Natural killer cell treated with Interleukin-12 subunit alpha and Interleukin-12 subunit beta and Interleukin-15 and Interleukin-18, amount 100 ng/mL, for 72 hours (primary cell): Measurements from ENCODE around the gene TOE1. TPM values are rescaled to one million over a fixed set of nuclear protein-coding genes. Genes with fewer than 3 reads are reported as not detected.
A peak's percentile ranks its signal among the peaks of the same experiment; 100 is the strongest.
"Not testable (repeated sequence)": the region's sequence is repeated elsewhere in the genome, so short reads cannot be mapped to it uniquely, and the experiment has no call there.

ENCODE experiments used
- ATAC-seq, 2 donors: fragments of 150-1000 bp; cut with Tn5 transposase in 1 of 2; sonication (Bioruptor Pico), chemical (Tn5 transposase) in 1 of 2; 2 replicates each; pipeline ENCODE4 v1.10.0; 2021
- DNase-seq: peaks from one replicate; pipeline ENCODE4 v3.0.0; 2022; ENCODE audit warnings: low spot score
- H3K27ac Mint-ChIP-seq, 2 donors: 1 replicate in 1 of 2; 2 replicates in 1 of 2; pipeline ENCODE4 v1.8.0; 2022; ENCODE audit warnings: mixed read lengths in 2 of 2, mild to moderate bottlenecking in 1 of 2, moderate library complexity in 1 of 2
- H3K27me3 Mint-ChIP-seq, 2 donors: 1 replicate in 1 of 2; 2 replicates in 1 of 2; pipeline ENCODE4 v1.8.0; 2022; ENCODE audit warnings: mixed read lengths in 2 of 2
- H3K36me3 Mint-ChIP-seq: one replicate; pipeline ENCODE4 v1.8.0; 2022; ENCODE audit warnings: mixed read lengths
- H3K4me1 Mint-ChIP-seq, 2 donors: 1 replicate in 1 of 2; 2 replicates in 1 of 2; pipeline ENCODE4 v1.8.0; 2022; ENCODE audit warnings: low read depth in 2 of 2, mixed read lengths in 2 of 2, mild to moderate bottlenecking in 1 of 2
- H3K4me3 Mint-ChIP-seq: one replicate; pipeline ENCODE4 v1.8.0; 2022; ENCODE audit warnings: mixed read lengths
- H3K9me3 Mint-ChIP-seq: 2 replicates; pipeline ENCODE4 v1.8.0; 2022; ENCODE audit warnings: mixed read lengths
- total RNA-seq, 2 donors: library from RNA; stranded (reverse); gene quantifications; one replicate each; pipeline ENCODE4 v1.2.3, GENCODE V29; 2022

The TOE1 gene
- total RNA-seq = 10 to 100 TPM; 29.8 to 43.6 TPM

GRCh38 chr1:45339789-45340558, at the start of gene TOE1, which contains the start of gene MUTYH:
Gene TOE1 (plus strand): TSS chr1:45340170. CDS start chr1:45340253, 83 bp downstream.
Gene MUTYH (minus strand): TSS chr1:45340440. CDS start chr1:45334505, 5,935 bp downstream.
- DNase-seq = peak; percentile 98
- no peaks in the 10 kb centered on the region for H3K9me3 Mint-ChIP-seq
- H3K27ac Mint-ChIP-seq = peak within 1 kb of the TSS; percentile 96 to 100
- H3K4me1 Mint-ChIP-seq = peaks cover 43% of the 10 kb centered on the region in 2 donors
- H3K27me3 Mint-ChIP-seq = no peaks in the 10 kb centered on the region
- peak within 1 kb of the TSS; percentile 99 for H3K4me3 Mint-ChIP-seq
- ATAC-seq = peak; percentile 93 to 95
- H3K36me3 Mint-ChIP-seq = peaks cover 24% of the 10 kb centered on the region

GRCh38 chr1:45291002-45291401, 49.0 kb upstream of the TOE1 start:
- H3K9me3 Mint-ChIP-seq = not testable (repeated sequence)

DNA sequence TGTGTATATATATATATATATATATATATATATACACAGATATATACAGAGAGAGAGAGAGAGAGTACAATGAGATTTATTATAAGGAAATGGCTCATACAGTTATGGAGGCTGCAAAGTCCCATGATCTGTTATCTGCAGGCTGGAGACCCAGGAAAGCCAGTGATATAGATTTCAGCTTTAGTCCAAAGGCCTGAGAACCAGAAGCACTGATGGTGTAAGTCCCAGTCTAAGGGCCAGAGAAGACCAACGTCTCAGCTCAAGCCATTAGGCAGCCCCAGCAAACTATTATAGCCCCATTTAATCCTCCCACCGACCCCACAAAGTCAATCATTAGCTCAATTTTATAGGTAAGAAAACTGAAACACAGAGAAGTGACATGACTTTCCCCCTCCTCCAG, 48.3 kb upstream of the TOE1 start:
- H3K27ac Mint-ChIP-seq = no peak overlapping the region
- no peaks in the 10 kb centered on the region for H3K9me3 Mint-ChIP-seq
- H3K36me3 Mint-ChIP-seq = no peaks in the 10 kb centered on the region
- H3K27me3 Mint-ChIP-seq = peaks cover 4 to 11% of the 10 kb centered on the region in 2 donors
- ATAC-seq (no peak), DNase-seq (no peak)
- no peaks in the 10 kb centered on the region for H3K4me1 Mint-ChIP-seq
- H3K4me3 Mint-ChIP-seq = no peak overlapping the region

More at GRCh38 chr1:45291002-45291401, 49.0 kb upstream of the TOE1 start:
- ATAC-seq, H3K36me3 Mint-ChIP-seq, H3K4me1 Mint-ChIP-seq, DNase-seq, H3K27ac Mint-ChIP-seq, H3K4me3 Mint-ChIP-seq: not testable (repeated sequence)
- H3K27me3 Mint-ChIP-seq = peaks cover 4 to 15% of the 10 kb centered on the region in 2 donors

- no peaks in the 10 kb centered on the region for H3K4me1 Mint-ChIP-seq
- no peaks in the 10 kb centered on the region for H3K36me3 Mint-ChIP-seq
- ATAC-seq (no peak), DNase-seq (no peak)
- H3K27me3 Mint-ChIP-seq = no peaks in the 10 kb centered on the region
- no peaks in the 10 kb centered on the region for H3K9me3 Mint-ChIP-seq
- no peak overlapping the region for H3K27ac Mint-ChIP-seq
- no peak overlapping the region for H3K4me3 Mint-ChIP-seq
These were observed 42.2 kb upstream of the TOE1 start for GRCh38 chr1:45297666-45298356.

- DNase-seq = no peak
- H3K9me3 Mint-ChIP-seq = no peaks in the 10 kb centered on the region
- peaks cover 3 to 4% of the 10 kb centered on the region in 2 donors for H3K4me1 Mint-ChIP-seq
- no peak for ATAC-seq
- H3K27ac Mint-ChIP-seq = no peak overlapping the region
- no peaks in the 10 kb centered on the region for H3K36me3 Mint-ChIP-seq
- H3K4me3 Mint-ChIP-seq = no peak overlapping the region
- no peaks in the 10 kb centered on the region for H3K27me3 Mint-ChIP-seq
These were observed 40.7 kb upstream of the TOE1 start for GRCh38 chr1:45299296-45299695.

GRCh38 chr1:45299981-45300668, 39.8 kb upstream of the TOE1 start:
- peaks cover 10 to 12% of the 10 kb centered on the region in 2 donors for H3K4me1 Mint-ChIP-seq
- ATAC-seq (no peak), DNase-seq (peak; percentile 64)
- no peak overlapping the region for H3K27ac Mint-ChIP-seq
- H3K27me3 Mint-ChIP-seq = no peaks in the 10 kb centered on the region
- H3K36me3 Mint-ChIP-seq = no peaks in the 10 kb centered on the region
- no peaks in the 10 kb centered on the region for H3K9me3 Mint-ChIP-seq
- no peak overlapping the region for H3K4me3 Mint-ChIP-seq

GRCh38 chr1:45300669-45300997, 39.3 kb upstream of the TOE1 start:
- Mint-ChIP-seq H3K4me1 (peaks cover 13 to 17% of the 10 kb centered on the region in 2 donors), H3K9me3 (no peaks in the 10 kb centered on the region), H3K27me3 (no peaks in the 10 kb centered on the region), H3K36me3 (no peaks in the 10 kb centered on the region), H3K4me3 (no peak overlapping the region), H3K27ac (no peak overlapping the region)
- no peak for ATAC-seq
- DNase-seq = no peak

DNA sequence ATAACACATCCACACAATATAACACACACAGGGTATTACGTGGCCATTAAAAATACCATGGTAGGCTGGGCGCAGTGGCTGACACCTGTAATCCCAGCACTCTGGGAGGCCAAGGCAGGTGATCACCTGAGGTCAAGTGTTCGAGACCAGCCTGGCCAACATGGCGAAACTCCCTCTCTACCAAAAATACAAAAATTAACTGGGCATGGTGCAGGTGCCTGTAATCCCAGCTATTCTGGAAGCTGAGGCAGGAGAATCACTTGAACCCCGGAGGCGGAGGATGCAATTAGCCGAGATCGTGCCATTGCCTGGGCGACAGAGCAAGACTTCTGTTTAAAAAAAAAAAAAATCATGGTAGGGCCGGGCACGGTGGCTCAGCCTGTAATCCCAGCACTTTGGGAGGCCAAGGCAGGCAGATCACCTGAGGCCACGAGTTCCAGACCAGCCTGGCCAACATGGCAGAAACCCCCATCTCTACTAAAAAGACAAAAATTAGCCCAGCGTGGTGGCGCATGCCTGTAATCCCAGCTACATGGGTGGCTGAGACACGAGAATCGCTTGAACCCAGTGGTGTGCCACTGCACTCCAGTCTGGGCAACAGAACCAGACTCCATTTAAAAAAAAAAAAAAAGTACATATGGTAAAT, 37.3 kb upstream of the TOE1 start:
- H3K27ac Mint-ChIP-seq = peak overlapping the region; percentile 90 to 92
- no peak for DNase-seq

DNA sequence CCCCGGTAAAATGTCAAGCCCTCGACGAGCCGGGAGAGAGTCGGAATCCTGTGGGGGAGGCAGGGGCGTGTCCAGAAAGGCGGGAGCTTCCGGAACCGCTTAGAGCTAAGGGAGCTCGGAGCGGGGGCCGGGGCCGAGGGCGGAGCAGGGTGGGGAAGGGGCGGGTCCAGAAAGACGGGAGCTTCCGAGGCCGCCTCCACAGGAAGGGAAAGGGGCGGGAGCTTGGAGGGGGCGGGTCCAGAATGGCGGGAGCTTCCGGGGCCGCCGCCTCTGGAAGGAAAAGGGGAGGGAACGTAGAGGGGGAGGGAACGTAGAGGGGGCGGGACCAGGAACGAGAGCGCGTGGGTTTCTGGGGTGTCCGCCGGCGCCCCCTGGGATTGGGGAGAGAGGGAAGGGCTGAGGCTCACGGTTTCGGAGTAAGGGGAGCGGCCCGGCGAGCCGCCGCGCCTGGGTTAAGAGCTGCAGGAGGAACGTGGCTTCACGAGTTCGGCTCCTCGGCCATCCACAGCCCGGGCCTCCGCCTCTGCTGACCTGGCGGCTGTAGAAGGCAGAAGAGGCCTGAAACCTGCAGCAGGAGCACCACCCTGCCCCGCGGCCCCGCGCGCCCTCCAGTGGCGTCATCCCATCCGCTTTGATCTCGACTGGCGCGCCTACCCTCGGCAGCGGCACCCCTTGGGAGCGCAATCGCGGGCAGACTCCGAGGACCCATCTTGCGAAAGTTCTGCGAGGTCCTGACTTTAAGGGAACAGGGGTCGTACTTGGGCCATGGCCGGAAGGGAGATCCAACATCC, 36.3 kb upstream of the TOE1 start:
- Mint-ChIP-seq H3K36me3 (no peaks in the 10 kb centered on the region), H3K9me3 (no peaks in the 10 kb centered on the region), H3K4me1 (peaks cover 20 to 25% of the 10 kb centered on the region in 2 donors), H3K4me3 (peak overlapping the region; percentile 87), H3K27ac (peak overlapping the region; percentile 90 to 92), H3K27me3 (no peaks in the 10 kb centered on the region)
- DNase-seq (peak; percentile 96), ATAC-seq (peak; percentile 94 to 96)

More for the DNA sequence above, 37.3 kb upstream of the TOE1 start:
- Mint-ChIP-seq H3K4me1 (peaks cover 20 to 25% of the 10 kb centered on the region in 2 donors), H3K36me3 (no peaks in the 10 kb centered on the region), H3K27me3 (no peaks in the 10 kb centered on the region), H3K4me3 (peak overlapping the region; percentile 87), H3K9me3 (no peaks in the 10 kb centered on the region)
- ATAC-seq = no peak

GRCh38 chr1:45304311-45305081, 35.5 kb upstream of the TOE1 start:
- DNase-seq (no peak), ATAC-seq (no peak)
- peak overlapping the region; percentile 87 for H3K4me3 Mint-ChIP-seq
- H3K27ac Mint-ChIP-seq = peak overlapping the region; percentile 90 to 92
- H3K36me3 Mint-ChIP-seq = no peaks in the 10 kb centered on the region
- peaks cover 20 to 25% of the 10 kb centered on the region in 2 donors for H3K4me1 Mint-ChIP-seq
- no peaks in the 10 kb centered on the region for H3K27me3 Mint-ChIP-seq
- H3K9me3 Mint-ChIP-seq = no peaks in the 10 kb centered on the region

GRCh38 chr1:45305231-45305630, 34.7 kb upstream of the TOE1 start:
- peak overlapping the region; percentile 87 for H3K4me3 Mint-ChIP-seq

GRCh38 chr1:45306319-45306718, 33.7 kb upstream of the TOE1 start:
- H3K36me3 Mint-ChIP-seq = no peaks in the 10 kb centered on the region

More at GRCh38 chr1:45305231-45305630, 34.7 kb upstream of the TOE1 start:
- Mint-ChIP-seq H3K27me3 (no peaks in the 10 kb centered on the region), H3K27ac (peak overlapping the region; percentile 90 to 92), H3K36me3 (no peaks in the 10 kb centered on the region), H3K9me3 (no peaks in the 10 kb centered on the region), H3K4me1 (peaks cover 20 to 25% of the 10 kb centered on the region in 2 donors)
- no peak for DNase-seq
- ATAC-seq = no peak

More at GRCh38 chr1:45306319-45306718, 33.7 kb upstream of the TOE1 start:
- Mint-ChIP-seq H3K27ac (peak overlapping the region; percentile 90 to 92), H3K4me1 (peaks cover 20 to 25% of the 10 kb centered on the region in 2 donors), H3K27me3 (no peaks in the 10 kb centered on the region), H3K9me3 (no peaks in the 10 kb centered on the region), H3K4me3 (peak overlapping the region; percentile 87)
- ATAC-seq (no peak), DNase-seq (no peak)
